Right atrium auricular region (tissue), 2 donors: Measurements from ENCODE around the gene AP2A2. TPM values are rescaled to one million over a fixed set of nuclear protein-coding genes. Genes with fewer than 3 reads are reported as not detected.

Experiments used
- DNase-seq: peaks from one replicate; pipeline ENCODE4 v3.0.0-alpha.2; 2019; ENCODE audit warnings: low spot score
- H3K27ac ChIP-seq, 2 donors: fragments of 200-600 bp; sonication (generic); 1 replicate in 1 of 2; 2 replicates in 1 of 2; pipeline ENCODE4 v1.5.1; 2016 to 2019
- H3K27me3 ChIP-seq, 2 donors: fragments of 200-600 bp; sonication (generic); one replicate each; pipeline versions ENCODE4 v1.5.1 to v1.6.0; 2017 to 2019
- H3K36me3 ChIP-seq: fragments of 200-600 bp; sonication (generic); one replicate; pipeline ENCODE4 v1.5.1; 2016
- H3K4me1 ChIP-seq, 2 donors: fragments of 200-600 bp; sonication (generic); one replicate each; pipeline versions ENCODE4 v1.5.1 to v1.6.0; 2017 to 2019
- H3K4me3 ChIP-seq, 2 donors: fragments of 200-600 bp; sonication (generic); 1 replicate in 1 of 2; 2 replicates in 1 of 2; pipeline ENCODE4 v1.5.1; 2017 to 2019; ENCODE audit warnings: mild to moderate bottlenecking in 1 of 2, moderate library complexity in 1 of 2
- H3K9me3 ChIP-seq, 2 donors: fragments of 200-600 bp; sonication (generic); one replicate each; pipeline ENCODE4 v1.5.1; 2019
- total RNA-seq, 2 donors: library from RNA; depleted of rRNA; stranded (reverse); fragments of >200 nt; gene quantifications; one replicate each; pipeline ENCODE4 v1.1.0, GENCODE V29; 2016
- TF ChIP-seq, protein P1 (sequence below), 2 donors: fragments of 200-600 bp; sonication (generic); IDR thresholded peaks; one replicate each; pipeline ENCODE4 v1.5.1; 2019; ENCODE audit warnings: antibody characterized with exemption in 2 of 2

The AP2A2 gene
- total RNA-seq, 2 donors from 2014 or later, result 28.8 to 41.7 TPM

DNA sequence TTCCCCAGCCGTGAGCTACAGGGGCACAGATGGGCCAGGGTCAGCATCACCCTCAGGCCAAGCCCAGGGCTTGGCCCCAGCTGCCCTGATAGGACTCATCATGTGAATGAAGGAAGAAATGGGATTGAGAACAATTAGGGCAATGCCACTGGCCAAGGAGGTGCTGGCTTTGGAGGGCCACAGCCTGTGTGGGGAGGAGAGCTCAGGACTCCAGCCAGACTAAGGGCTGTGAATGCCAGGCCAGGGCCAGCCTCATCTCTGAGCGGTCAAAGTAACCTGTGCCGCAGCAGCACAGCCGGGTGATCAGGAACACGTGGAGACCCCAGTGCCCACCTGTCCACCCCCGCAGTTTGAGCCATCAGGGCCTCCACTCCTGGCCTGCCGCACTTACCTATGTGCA lies 25.1 kb upstream of the AP2A2 start:
- Histone ChIP-seq H3K4me1 (no peaks in the 10 kb centered on the region), H3K9me3 (no peaks in the 10 kb centered on the region), H3K27ac (no peak overlapping the region), H3K4me3 (no peak overlapping the region), H3K27me3 (no peaks in the 10 kb centered on the region), H3K36me3 (peaks cover 58% of the 10 kb centered on the region)
- no peak for DNase-seq
- TF ChIP-seq, protein P1, sequence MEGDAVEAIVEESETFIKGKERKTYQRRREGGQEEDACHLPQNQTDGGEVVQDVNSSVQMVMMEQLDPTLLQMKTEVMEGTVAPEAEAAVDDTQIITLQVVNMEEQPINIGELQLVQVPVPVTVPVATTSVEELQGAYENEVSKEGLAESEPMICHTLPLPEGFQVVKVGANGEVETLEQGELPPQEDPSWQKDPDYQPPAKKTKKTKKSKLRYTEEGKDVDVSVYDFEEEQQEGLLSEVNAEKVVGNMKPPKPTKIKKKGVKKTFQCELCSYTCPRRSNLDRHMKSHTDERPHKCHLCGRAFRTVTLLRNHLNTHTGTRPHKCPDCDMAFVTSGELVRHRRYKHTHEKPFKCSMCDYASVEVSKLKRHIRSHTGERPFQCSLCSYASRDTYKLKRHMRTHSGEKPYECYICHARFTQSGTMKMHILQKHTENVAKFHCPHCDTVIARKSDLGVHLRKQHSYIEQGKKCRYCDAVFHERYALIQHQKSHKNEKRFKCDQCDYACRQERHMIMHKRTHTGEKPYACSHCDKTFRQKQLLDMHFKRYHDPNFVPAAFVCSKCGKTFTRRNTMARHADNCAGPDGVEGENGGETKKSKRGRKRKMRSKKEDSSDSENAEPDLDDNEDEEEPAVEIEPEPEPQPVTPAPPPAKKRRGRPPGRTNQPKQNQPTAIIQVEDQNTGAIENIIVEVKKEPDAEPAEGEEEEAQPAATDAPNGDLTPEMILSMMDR (IDR thresholded peaks at IDR 0.05), result no peak

DNA sequence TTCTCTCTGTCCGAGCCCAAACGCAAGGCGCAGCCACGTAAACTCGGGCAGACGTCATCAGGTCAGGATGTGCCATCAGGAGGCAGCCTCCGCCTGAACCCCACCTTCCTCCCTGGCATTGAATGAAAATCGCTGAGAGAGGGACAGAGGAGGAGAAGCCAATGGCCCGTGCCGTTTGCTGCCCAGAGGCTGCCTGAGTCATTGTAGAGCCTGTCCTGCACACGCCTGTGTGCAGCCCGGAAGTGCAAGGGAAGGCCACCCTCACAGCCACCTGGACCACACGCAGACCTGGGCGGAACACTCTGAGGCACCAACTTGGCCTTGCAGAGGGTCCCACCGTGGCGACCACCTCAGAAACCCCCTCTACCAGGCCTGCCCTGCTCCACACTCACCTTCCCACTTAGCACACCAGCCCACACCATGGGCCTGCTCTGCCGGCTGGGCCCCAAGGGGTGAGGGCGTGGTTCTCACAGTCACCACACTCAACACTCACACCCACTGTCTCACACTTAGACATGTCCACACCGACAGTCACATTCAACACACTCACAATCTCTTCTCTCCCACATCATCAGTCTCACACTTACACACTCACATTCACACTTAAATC lies 24.1 kb upstream of the AP2A2 start:
- no peak overlapping the region for H3K4me3 ChIP-seq
- DNase-seq, result no peak
- H3K27ac ChIP-seq, result no peak overlapping the region
- H3K27me3 ChIP-seq, result no peaks in the 10 kb centered on the region
- TF ChIP-seq, protein P1 (IDR thresholded peaks at IDR 0.05), result no peak
- H3K9me3 ChIP-seq, result no peaks in the 10 kb centered on the region
- H3K4me1 ChIP-seq, result no peaks in the 10 kb centered on the region
- H3K36me3 ChIP-seq, result peaks cover 58% of the 10 kb centered on the region

DNA sequence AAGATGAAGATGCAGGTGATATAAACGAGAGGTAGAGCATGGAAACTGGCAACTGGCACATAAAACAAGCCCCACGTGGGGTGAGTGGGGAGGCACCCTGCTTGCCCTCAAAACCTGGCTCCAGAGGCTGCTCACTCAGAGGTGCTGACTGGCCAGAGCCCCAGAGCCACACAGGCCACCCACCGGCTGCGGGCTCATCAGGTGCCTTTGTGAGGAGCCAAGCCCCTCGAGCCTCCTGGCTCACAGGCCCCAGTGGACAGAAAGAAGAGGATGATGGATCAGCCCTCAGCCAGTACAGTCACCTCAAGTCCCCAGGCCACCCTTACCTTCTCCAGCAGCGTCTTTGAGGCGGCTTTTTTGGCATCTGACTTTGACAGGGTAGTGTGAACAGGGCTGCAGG lies 21.3 kb upstream of the AP2A2 start:
- H3K4me1 ChIP-seq, result peaks cover 0 to 3% of the 10 kb centered on the region in 2 donors
- H3K4me3 ChIP-seq, result no peak overlapping the region
- TF ChIP-seq, protein P1 (IDR thresholded peaks at IDR 0.05), result no peak
- peaks cover 50% of the 10 kb centered on the region for H3K36me3 ChIP-seq
- DNase-seq, result no peak
- H3K27me3 ChIP-seq, result no peaks in the 10 kb centered on the region
- no peaks in the 10 kb centered on the region for H3K9me3 ChIP-seq
- H3K27ac ChIP-seq, result no peak overlapping the region

DNA sequence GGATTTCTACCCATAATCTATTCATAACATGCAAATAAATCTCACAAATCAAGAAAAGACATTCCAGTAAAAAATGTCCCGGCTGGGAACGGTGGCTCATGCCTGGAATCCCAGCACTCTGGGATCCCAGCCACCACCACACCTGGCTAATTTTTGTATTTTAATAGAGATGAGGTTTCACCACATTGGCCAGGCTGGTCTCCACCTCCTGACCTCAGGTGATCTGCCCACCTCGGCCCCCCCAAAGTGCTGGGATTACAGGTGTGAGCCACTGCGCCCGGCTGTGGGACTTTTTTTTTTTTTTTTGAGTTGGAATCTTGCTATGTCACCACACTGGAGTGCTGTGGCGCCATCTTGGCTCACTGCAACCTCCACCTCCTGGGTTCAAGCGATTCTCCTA lies 19.7 kb upstream of the AP2A2 start:
- H3K27ac ChIP-seq, result no peak overlapping the region
- peaks cover 35% of the 10 kb centered on the region for H3K36me3 ChIP-seq
- DNase-seq, result no peak
- H3K27me3 ChIP-seq, result no peaks in the 10 kb centered on the region
- no peak overlapping the region for H3K4me3 ChIP-seq
- no peaks in the 10 kb centered on the region for H3K9me3 ChIP-seq
- TF ChIP-seq, protein P1 (IDR thresholded peaks at IDR 0.05), result no peak
- peaks cover 0 to 13% of the 10 kb centered on the region in 2 donors for H3K4me1 ChIP-seq

DNA sequence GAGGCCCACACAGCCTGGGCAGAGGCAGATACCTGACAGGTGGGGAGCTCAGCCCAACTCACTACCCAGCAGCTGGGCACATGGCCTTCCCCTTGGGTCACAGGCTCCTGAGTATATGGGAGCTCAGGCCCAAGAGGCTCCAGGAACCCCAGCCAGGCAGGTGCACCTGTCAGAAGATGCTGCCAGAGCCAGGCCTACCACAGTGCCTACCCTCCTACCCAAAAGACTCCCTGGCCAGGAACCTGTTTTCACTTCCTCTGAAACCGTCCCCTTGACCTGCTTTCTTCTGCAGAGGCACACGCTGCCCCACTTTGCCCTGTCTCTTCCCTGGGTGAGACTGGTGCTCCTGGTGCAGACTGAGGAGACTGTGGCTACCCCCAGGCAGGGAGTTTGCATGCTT lies 18.0 kb upstream of the AP2A2 start:
- DNase-seq, result no peak
- H3K9me3 ChIP-seq, result no peaks in the 10 kb centered on the region
- TF ChIP-seq, protein P1 (IDR thresholded peaks at IDR 0.05), result no peak
- peaks cover 0 to 20% of the 10 kb centered on the region in 2 donors for H3K4me1 ChIP-seq
- H3K27ac ChIP-seq, result no peak overlapping the region
- peaks cover 18% of the 10 kb centered on the region for H3K36me3 ChIP-seq
- H3K4me3 ChIP-seq, result no peak overlapping the region
- no peaks in the 10 kb centered on the region for H3K27me3 ChIP-seq

DNA sequence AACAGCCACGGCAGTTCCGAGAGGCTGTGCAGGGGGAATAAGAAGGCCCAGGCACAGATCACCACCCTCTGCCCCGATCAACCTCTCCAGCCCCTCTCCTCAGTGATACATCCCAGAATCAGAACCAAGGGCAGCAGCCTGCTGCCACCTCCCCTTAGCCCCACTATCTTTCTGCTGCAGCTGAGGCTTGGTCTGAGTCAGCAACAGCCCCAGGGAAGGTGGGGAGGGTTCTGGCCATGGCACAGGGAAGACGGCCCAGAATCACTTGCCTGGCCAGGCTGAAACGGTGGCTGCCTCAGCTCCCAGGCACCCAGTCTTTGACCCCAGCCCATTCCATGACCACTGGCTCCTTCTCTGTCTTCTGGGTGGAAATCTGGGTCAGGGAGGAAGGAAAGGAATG lies 17.4 kb upstream of the AP2A2 start:
- Histone ChIP-seq H3K4me3 (no peak overlapping the region), H3K27me3 (no peaks in the 10 kb centered on the region), H3K36me3 (peaks cover 12% of the 10 kb centered on the region), H3K4me1 (peaks cover 0 to 20% of the 10 kb centered on the region in 2 donors), H3K27ac (no peak overlapping the region), H3K9me3 (no peaks in the 10 kb centered on the region)
- DNase-seq, result no peak
- TF ChIP-seq, protein P1 (IDR thresholded peaks at IDR 0.05), result no peak
